ENCODE results near the gene SSBP4.
"Not testable (repeated sequence)": the region's sequence is repeated elsewhere in the genome, so short reads cannot be mapped to it uniquely, and the experiment has no call there.

SSBP4 gene

DNA sequence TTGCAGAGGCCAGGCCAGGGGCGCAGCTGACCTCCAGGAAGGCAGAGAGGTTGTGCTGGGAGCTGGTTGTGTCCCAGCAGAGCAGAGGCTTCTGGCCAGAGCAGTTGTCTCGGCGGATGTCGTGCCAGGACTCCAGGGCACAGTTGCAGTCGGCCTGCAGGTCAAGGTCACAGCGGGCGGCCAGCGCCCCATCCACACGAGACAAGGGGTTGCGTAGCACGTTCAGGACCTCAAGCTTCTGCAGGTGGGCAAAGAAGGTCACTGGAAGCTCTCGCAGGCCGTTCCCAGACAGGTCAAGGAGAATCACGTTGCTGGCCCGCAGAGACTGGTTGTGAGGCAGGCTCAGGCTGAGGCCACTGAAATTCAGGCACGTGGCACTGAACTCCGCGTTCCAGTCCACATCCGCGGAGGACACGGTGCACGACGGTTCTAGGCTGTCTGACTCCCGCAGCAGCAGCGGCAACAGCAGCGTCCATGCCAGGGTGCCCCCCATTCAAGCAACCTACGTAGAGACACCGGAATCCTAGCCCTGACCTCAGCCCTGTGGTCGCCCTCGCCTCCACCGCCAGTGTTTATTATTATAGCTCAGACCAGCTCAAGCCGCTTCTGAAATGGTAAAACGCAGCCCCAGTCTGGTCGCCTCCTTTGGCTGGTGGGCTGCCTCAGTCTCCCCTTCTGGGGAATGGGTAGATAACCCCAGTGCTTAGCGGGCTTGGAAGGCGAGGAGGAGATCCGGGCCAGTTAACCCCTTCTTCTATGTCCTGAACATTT, 22.5 kb upstream of the SSBP4 start:
- no peak for DNase-seq

DNA sequence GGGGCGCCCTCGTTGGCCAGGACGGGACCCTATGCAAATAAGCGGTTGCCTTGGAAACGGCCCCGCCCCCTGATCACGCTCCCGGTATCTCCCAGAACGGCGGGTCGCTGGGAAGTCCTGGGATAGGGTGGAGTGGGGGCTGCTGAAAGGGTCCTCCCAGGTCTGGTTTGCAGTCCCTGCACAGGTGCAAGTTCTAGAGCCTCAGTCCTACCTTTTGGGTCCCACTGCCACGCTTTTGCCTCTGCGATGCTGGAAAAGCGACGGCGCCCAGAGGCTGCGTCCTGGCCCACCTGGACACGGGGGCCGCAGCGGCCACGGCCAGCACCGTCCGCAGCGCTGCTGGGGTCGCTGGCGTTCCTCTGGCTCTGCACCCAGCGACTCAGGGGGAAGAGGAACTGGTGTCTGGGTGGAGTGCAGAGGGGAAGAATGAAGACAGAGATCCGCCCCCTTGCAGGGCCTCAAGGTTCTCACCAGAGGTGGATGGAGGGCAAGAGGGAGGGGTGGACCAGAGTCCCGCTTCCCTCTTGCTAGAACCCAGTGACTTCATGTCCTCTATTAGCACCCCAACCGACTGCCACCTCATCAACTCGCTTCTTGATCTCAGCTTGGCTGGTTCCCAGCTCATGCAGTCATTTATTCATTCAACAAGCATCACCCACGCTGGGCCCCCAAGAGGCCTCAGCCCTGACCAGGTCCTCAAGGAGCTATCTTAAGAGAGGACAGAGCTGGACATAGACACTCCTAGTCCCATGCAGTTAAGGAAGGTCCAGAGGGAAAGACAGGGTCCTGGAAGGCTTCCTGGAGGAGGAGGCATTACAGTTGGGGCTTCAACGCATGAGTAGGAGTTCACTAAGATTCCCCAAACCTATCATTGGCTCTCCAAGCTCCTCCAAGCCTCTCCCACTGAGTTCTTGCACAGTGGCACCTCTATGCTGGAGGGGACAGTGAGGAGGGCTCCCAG, 21.7 kb upstream of the SSBP4 start, which contains the start of gene LRRC25:
Gene LRRC25, minus strand, starts transcription at position 381 of the 961 bp plus-strand sequence. CDS start 659 bp downstream, outside the sequence.
- no peak for DNase-seq

DNA sequence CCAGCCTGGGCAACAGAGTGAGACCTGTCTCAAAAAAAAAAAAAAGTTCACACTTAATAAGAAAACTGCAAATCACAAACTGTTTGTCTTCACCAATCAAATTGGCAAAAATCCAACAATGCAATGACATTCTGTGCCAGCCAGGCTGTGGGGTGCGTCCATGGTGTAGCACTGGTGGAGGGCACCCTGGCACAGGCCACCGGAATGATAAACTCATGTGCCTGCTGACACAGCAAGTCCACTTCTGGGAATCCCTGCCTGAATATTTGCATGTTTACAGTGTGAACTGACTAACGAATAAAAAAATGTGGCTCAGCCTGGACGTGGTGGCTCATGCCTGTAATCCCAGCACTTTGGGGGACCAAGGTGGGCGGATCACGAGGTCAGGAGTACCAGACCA, 20.2 kb upstream of the SSBP4 start:
- DNase-seq: no peak

DNA sequence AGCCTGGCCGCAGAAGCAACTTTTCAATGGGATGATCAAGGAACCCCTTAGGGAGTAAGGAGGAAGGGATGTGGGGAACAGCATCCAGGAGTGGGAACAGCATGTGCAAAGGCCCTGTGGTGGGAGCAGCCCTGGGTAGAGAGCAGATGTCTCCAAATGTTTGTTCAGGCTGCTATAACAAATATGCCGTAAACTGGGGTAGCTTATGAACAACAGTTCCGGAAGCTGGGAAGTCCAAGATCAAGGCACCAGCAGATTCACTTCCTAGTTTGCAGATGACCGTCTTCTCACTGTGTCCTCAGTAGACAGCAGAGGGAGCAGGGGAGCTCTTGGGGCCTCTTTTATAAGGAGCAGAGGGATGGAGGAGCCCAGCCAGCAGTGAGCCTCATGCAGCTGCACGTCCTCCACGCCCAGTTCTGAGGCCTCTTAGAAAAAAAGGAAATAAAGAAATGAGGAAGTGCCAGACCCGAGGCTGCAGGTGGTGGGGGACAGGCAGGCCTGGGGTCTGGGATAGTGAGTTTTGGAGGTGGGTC, 17.6 kb upstream of the SSBP4 start:
- DNase-seq: no peak

DNA sequence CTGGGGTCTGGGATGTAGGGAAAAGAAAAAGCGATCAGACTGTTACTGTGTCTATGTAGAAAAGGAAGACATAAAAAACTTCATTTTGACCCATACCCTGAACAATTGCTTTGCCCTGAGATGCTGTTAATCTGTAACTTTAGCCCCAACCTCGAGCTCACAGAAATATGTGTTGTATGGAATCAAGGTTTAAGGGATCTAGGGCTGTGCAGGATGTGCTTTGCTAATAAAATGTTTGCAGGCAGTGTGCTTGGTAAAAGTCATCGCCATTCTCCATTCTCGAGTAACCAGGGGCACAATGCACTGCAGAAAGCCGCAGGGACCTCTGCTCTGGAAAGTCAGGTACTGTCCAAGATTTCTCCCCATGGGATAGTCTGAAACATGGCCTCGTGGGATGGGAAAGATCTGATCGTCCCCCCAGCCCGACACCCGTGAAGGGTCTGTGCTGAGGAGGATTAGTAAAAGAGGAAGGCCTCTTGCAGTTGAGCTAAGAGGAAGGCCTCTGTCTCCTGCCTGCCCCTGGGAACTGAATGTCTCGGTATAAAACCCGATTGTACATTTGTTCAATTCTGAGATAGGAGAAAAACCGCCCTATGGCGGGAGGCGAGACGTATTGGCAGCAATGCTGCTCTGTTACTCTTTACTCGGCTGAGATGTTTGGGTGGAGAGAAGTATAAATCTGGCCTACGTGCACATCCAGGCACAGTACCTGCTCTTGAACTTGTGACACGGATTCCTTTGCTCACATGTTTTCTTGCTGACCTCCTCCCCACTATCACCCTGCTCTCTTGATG, 16.5 kb upstream of the SSBP4 start:
- not testable (repeated sequence) for DNase-seq

DNA sequence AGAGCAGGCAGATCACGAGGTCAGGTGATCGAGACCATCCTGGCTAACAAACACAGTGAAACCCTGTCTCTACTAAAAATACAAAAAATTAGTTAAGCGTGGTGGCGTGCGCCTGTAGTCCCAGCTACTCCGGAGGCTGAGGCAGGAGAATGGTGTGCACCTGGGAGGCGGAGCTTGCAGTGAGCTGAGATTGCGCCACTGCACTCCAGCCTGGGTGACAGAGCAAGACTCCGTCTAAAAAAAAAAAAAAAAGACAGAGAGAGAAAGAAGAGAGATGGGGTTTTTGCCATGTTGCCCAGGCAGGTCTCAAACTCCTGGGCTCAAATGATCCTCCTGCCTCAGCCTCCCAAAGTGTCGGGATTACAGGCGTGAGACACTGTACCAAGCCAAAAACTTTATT, 13.4 kb upstream of the SSBP4 start:
- not testable (repeated sequence) for DNase-seq

DNA sequence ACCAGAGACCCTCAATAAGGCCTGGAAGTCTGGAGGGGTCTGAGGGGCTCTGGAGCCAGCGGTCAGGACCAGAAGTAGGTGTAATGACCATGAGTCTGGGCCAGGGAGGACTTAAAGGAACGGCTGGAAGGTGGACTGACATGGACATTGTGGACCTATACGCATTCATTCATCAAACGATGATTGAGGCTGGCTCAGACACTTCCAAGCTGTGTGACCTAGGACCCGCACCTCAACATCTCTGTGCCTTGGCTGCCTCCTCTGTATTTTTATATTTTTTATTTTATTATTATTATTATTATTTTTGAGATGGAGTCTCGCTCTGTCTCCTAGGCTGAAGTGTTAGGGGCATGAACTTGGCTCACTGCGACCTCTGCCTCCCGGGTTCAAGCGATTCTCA, 12.4 kb upstream of the SSBP4 start:
- no peak for DNase-seq

DNA sequence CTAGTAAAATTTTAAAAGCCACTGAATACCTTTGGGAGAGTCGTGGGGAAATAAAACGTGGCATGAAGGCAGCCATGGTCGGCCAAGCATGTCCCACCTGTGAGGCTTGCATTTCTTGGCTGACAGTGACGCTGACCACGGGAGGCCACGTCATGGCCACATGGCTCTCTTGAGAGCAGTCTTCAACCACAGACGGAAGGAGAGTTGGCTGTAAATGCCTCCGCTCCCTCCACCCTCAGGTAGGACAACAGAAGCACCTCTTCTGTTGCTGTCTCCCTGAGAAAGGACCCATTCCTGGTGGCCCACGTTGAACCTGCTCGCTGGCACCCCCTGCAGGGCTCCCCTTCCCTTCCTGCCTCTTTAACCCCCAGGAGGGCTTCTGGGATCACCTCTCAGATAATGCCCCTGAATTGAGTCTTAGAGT, 11.1 kb upstream of the SSBP4 start:
- DNase-seq: peak; percentile 11

DNA sequence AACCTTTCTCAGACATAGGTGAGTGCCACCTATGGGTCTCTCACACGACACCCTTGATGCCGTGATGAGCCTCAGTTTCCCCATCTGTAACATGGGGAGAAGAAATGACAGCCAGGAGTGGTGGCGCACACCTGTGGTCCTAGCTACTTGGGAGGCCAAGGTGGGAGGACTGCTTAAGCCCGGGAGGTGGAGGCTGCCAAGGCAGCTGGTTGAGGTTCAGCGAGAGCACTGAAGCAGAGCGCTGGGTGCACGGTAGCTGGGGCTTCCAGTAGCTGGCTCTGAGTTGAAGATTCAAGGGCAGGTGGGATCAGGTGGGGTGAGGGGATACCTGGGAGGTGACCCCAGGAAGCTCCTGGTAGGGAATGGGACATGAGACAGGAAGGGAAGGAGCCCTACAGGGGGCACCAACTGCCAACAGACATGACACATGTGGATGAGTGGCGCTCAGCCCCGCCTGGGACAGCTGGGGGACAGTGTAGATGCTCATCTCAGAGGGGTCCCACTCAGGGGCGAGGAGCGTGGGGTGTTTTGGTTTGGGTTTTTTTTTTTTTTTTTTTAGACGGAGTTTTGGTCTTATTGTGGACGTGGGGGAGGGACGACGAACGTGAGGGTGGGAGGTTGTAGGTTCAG, 6.5 kb upstream of the SSBP4 start:
- DNase-seq: no peak

DNA sequence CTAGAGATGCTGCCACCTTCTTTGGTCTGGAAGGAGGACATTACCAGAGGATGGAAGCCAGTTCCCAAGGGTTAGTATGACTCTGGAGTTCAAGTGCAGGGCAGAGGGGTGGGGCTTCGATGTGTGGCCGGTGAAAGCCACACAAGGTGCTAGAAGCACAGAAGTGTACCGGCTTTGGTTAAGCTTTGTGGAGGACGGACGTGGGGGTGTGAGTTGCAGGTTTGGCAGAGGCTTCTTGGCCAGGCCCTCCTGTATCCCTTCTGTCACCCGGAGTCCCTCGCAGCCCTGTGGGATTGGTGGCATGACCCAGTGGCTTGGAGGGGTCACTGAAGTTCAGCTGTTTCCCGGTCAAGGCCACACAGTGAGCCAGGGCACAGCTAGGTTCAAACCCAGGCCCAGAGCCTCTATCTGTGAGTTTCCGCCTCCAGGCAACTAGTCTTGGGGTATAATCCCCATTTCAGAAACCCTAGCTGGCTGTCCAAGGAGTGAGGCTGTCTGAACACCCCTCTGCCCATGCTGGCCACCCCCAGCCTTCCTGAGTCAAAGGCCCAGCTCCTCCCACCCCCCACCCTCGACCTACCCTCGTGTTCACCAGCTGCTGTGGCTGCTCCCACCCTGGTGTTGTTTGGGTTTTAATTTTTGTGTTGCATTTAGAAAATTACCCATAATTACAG, 4.6 kb upstream of the SSBP4 start:
- DNase-seq: no peak

DNA sequence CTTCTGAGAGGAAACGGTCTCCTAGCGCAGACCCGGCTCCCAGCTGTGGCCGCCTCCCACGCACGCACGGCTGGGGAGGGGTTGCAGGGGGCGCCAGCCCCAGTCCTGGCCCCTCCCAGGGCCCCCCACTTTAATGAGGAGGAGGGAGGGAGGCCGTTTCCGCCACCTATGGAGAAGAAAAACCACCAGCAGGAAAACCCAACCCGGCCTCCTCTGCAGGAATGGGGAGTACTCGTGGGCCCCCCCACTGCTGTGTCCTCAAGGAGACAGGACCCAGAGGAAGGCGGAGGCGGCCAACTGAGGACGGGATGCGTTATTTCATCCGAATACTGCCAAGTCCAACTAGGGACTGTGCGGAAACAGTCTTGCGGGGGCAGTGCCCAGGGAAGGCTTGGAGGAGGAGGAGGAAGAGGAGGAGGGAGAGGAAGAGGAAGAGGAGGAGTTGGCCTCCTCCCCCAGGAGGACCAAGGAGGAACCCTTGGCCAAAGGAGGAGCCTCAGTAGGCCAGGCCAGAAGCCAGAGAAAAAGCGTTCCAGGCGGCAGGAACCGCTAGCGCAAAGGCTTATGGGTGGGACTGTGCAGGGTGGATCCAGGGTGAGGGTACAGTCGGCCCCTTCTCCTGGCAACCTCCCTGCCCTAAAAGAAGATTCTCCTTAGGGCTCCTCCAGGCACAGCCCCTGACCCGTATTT, 3.9 kb upstream of the SSBP4 start:
- no peak for DNase-seq

DNA sequence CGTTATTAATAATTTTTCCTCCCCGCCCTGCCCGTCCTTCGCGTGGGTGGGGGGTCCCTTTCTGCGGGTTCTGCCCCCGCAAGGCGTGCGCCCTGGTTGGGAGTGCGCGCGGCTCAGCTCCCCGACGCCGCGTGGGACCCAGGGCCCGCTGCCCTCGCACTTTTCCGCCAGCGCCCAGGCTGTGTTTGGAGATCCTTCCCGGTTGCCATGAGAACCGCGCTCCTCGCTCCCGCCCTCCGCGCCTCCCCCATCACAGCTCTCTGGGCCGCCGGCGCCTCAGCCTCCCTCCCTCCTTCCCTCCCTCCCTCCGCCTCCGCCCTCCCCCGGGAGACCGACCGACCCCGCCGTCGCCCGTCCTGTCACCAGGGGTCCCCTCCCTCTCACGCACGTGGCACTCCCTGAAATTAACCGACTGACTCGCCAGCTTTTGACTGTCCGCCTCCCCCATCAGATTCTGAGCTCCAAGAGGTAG, 2.4 kb upstream of the SSBP4 start:
- DNase-seq: peak; percentile 53

DNA sequence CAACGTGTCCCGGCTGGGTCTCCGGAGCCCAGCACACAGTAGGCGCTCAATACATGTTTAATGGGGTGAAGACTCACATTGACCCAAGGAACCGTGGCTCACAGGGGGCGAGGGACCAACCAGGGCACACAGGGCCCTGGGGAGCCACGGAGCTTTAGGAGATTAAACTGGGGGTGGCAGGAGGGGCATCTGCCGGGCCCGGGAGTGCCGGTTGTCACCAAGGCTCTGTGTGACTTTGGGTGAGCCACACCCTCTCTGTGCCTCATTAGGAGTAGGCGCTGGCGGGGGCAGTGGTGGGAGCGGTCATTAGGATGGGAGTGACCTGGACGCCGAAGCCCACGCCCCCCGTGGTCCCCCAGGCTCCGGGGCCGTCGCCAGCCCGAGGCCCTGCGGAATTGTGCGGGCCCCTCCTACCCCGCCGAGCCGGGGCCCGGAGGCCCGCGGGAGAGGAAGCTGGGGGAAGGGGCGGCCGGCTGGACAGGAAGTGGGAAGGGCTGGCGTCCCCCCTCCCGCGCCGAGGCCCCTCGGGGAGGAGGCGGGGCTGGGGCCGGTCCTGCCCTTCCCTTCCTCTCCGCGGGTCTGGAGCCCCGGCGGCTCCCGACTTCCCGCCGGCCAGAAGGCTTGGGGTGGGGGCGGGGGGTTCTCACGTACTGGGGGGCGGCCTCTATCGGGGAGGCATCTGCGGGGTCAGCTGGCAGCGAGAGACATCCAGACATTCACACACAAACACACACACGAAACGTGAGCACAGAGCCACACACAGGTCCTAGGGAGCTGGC, 1.8 kb upstream of the SSBP4 start:
- peak; percentile 23 for DNase-seq

DNA sequence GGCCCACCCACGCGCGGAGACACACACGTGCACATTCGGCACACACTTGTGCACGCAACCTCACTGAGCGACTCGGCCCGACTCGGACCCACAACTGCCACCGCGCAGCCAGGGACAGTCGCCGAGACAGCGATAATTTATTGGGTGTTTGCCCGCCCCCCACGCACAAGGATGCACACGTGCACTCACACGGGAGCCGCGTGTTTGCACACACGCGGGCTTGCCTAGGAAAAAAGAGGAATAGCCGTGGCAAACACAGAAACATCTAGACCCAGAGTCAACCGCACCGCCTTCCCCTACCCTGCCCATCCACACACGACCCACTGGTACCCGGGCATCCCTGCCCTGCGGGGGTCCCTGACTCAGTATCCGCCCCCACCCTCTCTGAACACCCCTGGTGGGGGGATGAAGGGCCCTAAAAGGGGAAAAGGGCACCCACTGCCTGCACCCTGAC, 1.1 kb upstream of the SSBP4 start:
- no peak for DNase-seq

DNA sequence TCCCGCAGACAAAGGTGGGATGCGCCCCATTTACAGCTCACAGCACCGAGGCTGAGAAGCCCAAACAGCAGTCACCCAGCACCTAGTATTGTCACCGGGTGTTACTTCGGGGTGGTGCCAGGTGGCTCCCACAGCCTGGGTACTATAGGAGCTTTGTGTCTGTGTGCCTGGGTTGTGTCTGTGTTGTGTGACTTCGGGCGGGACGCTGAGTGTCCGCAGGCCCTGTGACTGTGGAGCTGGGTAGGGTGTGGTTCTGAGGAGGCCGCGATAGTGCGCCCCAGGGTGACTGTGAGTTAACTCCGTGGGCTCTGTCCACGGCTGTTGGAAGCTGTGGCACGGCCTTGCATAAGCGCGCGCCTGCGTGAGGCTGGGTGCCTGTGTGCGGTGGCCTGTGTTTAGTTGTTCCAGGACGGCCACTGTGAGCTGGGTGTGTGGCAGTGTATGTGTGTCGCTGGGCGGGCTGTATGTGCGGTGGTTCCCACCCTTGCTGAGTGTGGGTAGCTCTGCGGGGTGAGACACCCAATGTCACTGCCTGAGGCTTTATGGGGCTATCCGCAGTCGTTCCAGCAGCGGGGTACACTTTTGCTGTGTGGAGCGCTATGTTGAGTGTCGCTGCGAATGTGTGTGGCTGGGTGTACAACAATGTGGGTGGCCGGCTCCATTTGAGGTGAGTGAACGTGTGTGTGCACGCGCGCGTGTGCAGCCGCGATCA, 559 bp upstream of the SSBP4 start:
- DNase-seq: no peak

DNA sequence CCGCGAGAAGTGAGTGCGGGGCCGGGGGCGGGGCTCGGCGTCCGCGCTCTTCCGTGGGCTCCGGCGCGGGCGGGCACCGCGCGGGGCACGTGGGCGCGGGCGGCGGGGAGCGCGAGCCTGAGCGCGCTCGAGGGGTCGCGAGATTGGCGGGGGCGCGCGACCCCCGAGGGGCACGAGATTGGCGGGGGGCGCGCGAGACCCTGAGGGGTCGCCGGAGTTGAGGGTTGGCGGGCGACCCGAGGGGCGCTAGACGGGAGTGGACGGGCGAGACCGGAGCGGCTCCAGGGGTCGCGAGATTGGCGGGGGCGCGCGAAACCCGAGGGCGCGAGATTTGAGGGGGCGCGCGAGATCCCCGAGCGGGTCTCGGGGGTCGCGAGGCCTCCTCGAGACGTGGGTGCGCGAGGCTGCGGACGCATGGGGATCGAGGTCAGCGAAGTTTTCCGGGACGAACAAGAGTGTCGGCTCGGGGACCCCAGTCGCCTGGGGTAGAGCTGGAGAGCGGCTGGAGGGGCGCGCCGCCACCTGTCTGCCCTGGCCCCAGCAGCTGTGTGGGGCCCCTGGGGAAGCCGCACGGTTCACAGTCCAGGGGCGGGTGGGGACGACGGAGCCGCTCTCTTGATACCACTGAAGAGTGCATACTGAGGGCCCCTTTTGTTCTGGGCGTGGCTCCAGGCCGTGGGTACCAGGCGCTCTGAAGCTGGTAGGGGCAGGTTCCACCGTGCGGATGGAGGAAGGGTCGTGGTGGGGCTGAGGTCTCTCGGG, 682 bp downstream of the SSBP4 start:
- peak; percentile 22 for DNase-seq

DNA sequence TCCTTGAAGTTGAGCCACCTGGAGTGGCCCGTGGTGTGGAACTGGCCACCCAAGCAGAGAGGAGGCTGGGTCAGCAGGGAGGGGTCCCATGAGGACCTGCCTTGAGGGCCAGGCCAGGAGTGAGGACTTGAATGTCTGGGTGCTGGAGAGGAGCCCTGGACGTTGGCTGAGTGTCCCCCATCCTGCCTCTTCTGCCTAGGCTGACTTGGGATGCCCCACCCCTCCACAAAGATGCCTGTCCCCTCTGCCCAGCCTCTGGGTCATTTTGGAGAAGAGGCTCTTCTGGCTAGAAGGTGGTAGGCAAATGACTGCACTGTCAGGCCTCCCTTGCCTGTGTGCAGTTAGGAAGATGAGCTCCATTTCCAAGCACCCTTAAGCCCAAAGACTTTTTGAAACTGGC, 1.7 kb downstream of the SSBP4 start:
- no peak for DNase-seq

DNA sequence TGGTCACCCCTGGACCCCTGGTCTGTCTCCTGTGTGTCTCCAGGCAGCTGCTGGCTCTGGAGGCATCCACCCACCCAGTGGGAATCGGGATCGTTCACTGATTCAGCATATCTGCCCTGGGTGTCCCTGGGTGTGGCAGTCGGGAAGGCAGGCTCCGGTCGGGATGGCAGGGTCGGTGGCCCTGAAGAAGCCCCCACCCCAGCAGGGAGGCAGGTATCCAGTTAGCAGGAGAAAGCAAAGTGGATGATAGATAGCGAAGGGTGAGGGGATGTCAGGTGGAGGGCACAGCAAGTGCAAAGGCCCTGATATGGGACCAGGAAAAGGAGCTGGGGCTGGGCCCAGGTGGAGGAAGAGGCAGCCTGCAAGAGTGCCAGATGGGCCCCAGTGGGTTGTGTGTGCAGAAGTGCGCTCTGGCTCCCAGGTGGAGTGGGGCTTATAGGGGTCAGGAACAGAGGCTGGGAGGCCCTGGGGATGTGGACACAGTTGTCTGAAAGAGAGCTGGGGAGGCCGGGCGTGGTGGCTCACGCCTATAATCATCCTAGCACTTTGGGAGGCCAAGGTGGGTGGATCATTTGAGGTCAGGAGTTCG, 2.3 kb downstream of the SSBP4 start:
- no peak for DNase-seq

All from NCI-H1694 treated with DMSO at 0.1 percent for 48 hours (cell line).